Embryonic facial prominence (tissue), 1 donor: Measurements from ENCODE around the gene GRIN2B.

Source experiments
- DNase-seq: peaks from one replicate; pipeline ENCODE4 v3.0.0-alpha.2; 2016; ENCODE audit errors: extremely low spot score

Gene GRIN2B

DNA sequence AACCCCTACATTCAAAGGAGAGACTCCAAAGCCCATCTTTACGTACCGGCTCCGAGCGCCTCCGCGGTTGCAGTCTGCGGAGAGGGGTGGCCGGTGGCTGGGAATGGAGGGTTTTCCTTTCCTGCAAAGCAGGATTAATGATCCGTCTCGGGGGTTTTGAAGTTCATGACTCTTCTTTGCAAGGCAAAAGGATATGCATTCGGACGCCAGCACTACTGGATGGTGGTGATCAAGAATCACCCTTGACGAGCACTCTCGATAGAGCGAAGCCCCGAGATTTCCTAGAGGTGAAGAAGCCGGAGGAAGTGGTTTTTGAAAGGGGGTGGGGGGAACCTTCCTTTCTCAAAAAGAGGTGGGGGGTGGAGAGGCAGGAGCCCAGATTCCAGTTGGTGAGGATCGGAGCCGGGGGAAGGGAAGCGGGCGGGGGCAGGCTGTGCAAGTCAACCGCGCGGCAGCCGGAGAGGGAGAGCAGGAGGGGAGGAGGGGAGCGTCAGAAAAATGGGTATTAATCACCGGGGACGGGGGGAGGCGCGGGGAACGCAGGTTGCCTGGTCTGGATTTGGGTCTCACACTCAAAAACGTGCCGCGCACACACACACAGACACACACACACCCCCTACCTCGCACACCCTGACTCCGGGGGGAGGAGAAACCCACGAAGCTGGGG lies at the start of gene GRIN2B:
TSS of gene GRIN2B (minus strand) at position 307 of the 667 bp plus-strand sequence. CDS start 115,394 bp downstream, outside the sequence.
- DNase-seq, result no peak

DNA sequence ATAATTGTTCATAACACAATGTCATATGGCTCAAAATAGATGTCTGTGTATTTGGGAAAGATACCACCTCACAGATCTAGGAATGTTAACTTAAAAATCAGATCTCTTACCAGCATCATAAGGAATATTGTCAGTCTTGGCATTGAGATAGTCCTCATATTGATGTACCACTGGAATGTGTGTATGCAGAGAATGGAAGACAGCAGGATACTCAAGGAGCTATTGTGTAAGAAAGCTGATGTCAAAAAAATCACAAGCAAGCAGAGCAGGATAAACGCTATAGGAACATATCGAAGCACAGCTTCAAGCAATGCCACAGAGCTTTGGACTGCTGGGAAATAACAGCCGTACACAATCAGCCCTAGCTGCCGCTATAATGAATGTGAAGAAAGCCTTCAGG lies 45.1 kb upstream of the GRIN2B start:
- DNase-seq, result no peak

DNA sequence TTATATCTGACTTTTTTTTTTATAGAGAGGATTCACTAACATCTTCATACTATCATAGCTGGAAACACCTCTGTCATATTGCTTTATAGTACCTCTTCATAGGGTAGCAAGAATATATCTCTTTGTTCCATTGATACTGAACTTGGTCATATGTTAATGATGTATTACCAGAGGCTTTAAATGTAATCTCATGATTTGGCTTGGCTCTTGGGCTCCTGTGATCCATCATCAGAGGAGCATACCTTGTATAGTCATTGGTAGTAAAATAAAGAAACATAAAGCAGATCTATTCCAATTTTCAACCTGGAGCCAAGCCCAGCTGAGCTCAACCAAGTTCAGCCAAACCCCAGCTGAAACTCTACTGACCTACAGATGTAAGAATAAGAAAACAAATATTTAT lies 43.2 kb upstream of the GRIN2B start:
- DNase-seq, result no peak

DNA sequence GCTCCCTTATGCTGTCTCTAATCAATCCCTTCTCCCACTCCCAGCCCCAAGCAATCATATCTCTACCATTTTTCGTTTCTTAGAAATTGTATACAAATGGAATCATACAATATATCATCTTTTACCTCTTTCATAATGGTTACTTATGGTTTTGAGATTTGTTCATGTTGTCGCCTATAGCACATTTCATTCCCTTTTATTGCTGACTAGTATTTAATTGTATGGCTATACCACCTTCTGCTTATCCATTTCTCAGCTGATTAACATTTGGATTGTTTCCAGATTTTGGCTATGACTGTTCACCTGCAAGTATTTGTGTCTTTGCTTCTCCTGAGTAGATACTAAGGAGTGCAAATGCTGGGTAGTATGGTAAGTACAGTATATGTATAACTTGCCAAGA lies 36.7 kb upstream of the GRIN2B start:
- no peak for DNase-seq

DNA sequence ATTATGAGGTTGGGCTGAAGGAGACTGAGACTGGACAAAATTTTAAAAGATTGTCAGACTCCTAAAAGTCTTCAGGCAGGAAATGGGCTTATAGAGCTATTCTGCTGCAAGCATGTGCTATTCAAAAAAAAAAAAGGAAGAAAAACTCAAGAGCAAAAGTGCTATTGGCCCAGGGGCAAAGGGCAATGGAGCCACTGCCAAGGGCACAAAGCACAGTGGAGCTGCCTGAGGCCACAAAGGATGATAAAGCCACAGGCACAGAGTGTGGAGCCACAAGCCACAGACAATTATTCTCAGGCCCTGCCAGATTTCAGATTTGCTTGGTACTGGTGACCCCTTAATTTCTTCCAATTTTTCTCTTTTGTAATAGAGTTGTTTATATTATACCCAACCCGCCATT lies 29.6 kb upstream of the GRIN2B start:
- DNase-seq, result no peak

DNA sequence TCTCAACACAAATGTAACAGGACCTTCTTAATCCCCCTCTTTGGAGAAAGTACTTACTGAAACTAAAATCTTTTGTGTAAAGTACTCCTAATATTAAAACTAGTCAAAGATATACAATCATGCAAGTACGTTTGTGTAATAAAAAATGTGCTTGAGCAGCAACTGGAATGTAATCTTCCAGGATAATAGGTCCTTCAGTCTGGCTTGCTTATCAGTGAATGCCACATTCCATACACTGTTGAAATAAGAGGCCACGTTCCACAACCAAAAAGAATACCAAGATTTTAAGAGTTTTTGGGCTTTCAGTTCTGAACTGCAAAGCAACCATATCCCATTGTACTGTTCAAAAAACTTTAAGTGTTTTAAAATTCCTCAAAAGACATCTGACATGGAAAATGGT lies 26.2 kb upstream of the GRIN2B start:
- no peak for DNase-seq

DNA sequence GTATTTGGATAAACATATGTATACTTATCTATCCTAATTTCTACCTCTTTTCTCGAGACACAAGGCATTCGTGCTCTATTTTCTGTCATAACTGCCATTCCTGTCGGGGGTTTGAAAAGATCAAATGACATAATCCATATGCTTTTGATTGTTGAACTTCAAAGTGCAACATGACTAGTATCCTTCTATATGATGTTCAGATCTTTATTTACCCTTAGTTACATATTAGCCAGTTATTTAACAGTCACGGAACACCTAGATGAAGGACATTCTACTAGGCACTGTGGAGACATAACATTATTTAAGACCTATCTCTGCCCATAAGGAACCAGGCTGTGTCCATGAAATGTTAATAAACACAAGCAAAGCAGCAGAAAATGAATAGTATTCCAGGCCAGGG lies 11.2 kb upstream of the GRIN2B start:
- DNase-seq, result no peak

DNA sequence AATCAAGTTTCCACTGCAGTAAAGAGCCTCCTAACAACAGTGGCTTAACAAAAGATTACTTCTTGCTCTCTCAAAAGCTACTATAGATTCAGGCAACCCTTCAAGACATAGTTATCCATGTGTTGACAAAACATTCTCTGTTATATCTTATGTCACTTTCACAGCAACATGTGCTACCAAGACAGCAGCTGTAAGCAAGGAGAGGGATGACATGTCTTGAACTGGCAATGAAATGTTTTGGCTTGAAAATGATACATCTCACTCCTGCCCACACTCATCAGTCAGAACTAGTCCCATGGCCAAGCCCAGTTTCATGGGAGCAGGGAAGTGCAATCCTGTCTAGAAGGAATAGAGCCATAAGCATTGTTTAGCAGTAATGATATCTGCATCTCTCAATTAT lies 10.7 kb upstream of the GRIN2B start:
- DNase-seq, result no peak

DNA sequence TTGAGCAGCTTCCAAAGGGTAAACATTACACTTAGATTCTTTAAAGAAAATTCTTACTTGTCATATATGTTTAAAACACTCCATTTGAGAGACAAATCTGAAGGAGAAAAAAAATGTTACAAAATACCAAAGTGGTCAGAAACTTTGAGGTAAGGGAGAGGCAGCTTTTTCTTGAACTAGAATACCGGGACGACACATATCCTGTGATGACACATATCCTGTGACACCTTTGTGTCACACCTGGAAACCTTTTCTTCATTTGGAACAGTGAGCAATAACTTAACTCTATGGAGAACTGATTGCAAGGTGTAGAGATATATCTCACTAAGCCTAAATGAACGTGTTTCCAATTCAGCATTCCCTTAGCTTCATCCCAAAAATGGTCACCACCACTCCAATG lies 4.6 kb upstream of the GRIN2B start:
- DNase-seq, result no peak

DNA sequence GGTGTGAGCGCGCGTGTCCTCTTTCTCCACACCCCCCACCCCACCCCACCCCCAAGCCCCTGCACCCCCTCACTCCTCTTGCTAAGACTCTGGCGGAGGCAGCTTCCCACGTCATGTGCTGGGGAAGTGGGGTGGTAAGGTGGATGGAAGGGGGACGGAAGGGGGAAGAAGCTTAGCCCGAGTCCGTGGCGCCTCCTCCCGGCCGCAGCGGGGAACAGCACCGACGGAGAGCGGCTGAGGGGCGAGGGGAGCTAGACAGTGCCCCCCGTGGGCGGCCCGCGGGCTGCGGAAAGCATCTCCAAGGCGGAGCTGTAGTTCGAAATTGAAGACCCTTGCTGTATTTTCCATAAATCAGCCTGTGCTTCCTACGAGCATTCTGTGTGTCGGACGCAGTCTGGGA lies 588 bp upstream of the GRIN2B start:
- DNase-seq, result no peak

DNA sequence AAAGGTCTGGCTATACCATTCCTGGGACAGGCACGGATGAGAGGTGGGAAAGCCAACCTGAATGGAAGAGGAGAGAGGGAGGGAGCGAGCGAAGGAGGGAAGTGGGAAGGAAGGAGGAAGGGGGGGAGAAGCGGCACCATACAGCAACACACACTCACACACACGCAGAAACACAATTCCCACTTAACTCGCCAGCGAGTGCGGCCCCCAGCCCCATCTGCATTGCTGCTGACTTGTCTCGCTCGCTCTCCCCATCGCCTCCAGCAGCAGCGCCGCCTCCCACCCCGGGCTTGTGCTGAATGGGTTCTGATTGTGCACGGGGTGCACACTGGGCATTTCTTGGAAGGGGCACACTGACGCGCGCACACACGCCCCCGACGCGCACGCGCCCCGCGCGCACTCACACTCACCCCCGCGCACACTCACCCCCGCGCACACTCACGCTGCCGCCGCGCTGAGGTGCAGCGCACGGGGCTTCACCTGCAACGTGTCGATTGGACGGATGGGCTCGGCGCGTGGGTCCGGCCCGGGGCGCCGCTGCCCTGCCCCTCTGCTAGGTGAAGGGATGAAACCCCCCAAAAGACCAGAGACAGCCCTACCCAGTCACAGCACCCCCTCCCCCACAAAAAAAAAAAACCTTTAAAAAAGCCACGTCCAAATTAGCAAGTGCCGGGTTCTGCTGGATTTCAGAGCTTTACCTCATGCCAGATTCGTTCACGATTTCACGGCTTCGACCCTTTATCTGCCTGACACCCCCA lies 685 bp downstream of the GRIN2B start:
- DNase-seq, result no peak

DNA sequence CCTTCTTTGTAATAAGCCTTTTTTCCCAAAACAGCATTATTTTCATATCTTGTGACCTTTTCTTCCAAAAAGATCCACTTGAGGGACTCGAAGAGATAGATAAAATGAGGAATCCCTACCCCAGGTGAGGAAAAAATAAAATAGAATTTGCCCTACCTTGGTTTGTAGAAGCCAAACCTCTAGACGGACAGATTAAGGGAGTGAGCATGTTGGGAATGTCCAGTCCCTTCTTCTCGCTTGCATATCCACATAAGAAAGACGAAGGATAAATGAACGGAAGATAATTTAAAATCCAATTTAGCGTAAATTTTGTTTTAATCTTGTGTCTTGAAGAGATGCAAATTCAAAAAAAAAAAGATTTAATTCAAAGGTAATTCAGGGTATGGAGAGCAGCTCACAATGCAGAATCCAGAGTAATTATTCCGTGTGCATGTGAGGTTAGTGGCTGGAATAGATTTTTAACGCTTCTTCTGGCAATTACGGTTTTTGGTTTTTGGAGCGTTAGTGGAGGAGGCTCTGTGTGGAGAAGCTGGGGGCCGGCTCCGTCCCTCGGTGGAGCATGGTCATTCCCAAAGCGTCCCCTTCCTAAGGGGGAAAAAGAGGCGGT lies 1.5 kb downstream of the GRIN2B start:
- DNase-seq, result no peak

DNA sequence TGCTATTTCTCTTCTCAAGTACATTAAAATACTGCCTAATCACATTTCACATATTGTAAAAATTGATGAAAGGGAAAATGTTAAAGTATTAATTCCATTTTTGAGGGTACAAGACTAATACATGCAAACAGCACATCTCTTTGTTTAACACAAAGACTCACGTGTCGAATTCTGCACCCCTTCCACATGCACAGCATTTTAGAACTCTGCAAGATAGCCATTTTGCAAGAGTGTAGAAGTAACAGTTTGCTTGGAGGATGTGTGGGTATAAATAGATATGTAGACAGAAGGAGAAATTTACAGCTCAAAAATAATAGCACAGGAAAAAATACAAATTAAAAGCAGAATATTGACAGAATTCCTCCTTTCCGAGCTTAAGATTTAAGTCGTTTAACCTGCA lies 2.5 kb downstream of the GRIN2B start:
- DNase-seq, result no peak

DNA sequence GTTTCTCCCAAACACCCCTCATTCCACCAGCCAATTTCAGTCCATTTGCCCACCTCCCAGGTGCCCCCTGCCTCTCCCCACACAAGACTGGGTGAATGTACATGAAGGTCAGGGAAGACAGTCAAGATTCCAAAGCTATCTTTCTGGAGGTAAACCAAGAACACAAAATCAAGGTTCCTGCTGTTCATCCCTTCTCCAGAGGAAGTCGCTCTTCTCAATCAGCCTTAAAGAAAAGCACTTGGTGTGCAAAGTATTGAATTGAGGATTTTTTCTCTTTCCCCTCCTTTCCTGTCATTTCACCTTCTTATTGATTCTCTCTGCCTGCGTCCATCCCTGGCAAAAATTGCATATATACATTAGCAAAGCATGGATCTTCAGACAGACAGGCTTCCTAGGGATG lies 4.5 kb downstream of the GRIN2B start:
- no peak for DNase-seq

DNA sequence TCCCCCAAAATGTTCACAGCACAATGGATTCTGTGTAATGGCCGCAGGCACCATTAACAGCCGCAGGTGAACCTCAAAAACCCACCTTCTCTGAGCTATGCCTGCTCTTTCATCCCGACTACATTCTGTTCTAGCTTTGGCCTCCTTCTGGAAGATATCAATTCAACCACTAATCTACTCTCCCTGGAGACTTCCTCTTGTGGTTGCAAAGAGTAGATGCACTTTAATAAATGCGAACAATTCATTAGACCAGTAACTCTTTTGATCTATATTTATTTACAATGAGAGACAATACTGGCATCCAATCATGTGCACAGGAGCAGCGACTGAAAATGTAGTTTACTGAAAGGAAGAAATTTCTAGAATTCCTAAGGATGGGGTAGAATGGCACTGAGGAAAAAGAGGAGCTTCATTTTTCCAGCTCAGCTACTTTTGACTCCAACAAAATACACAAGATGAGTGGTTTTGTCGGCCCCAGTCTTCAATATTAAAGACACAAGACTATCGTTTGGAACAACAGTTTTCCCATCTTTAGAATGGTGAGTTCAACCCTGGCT lies 5.3 kb downstream of the GRIN2B start:
- no peak for DNase-seq

DNA sequence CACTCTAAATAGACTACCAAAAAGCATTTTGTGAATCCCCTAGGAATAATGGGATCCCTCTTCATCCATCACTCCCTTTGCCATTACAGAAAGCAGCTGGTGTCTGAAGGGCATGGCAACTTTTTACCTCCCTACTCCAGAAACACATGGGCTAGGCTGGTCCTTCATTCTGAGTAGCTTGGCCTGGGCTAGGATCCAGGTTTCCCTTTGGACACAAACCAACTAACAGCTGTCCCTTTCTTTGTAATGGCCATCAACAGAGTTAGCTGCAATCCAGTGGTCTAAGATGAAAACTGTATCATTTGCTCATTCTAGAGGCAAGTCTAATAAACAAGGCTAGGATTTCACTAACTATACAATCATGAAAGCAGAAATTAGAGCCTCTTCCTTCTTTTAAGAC lies 7.4 kb downstream of the GRIN2B start:
- no peak for DNase-seq

DNA sequence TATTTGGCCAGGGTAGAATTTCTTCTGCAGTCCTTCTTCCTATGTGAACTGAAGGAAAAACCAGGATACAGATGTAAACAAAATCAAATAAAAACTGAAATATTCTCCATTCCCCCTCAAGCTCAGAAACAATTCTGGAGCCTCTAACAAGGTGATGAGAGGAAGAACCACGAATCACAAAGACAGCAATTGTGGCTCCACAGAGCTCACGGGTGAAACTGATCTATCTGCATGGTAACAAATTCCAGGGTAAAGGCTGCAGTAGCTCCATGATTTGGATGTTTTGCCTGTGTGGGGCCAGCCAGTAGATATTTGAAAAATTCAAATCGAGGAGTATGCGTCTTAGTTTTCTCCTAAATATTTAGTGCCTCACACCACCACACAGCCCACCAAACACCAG lies 10.6 kb downstream of the GRIN2B start:
- no peak for DNase-seq

DNA sequence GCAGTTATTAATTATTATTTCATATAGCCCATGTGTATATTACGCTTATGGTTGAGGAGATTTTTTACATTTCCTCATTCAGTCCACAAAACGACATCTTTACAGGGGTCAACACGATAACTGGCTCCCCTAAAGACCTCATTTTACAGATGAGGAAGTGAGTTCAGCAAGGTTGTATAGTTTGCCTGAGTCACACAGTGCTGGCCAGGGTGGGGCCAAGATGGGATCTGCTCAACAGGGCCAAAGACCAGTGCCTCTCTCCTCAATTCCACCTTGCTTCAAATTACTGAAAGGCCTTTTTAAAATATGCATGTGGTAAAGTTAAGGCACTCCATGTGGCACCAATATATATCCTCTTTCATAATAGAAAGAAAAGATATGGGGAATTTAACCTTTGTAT lies 13.1 kb downstream of the GRIN2B start:
- DNase-seq, result no peak

DNA sequence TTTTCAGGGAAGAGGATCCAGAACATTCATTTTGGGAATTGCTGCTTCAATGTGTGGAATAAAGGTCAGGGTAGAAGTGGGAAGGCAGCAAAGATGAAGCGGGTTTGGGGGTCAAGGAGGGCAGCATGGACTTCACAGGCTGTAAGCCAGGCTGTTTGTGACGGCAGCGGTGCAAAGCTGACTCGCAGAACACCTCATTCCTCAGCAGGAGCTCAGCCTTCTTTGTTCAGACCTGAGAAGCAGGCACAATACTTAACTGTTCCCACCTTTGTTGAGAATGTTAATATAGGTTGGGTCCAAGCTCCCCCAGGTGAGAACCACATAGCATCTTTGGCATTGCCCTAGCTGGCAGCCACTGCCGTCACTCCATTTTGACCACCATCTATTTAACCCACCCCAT lies 16.7 kb downstream of the GRIN2B start:
- DNase-seq, result no peak

DNA sequence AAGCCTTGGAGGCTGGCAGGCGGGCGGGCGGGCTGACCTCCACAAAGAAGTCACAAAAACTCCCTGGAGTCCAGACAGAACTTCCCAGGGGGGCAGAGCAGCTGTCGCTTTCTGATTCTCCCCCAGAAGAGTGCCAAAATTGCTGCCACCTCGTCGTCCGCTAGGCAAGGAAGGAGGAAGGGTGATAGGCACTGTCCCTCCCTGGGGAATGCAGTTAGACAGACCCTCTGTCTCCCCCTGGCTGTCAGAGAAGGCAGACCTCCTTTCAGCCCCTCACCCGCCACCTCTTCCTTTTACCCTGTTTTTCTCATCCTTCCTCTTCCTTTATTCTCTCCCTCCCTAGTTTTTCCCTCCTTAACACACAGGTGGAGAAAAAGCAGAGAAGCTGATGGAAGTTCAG lies 18.7 kb downstream of the GRIN2B start:
- no peak for DNase-seq

DNA sequence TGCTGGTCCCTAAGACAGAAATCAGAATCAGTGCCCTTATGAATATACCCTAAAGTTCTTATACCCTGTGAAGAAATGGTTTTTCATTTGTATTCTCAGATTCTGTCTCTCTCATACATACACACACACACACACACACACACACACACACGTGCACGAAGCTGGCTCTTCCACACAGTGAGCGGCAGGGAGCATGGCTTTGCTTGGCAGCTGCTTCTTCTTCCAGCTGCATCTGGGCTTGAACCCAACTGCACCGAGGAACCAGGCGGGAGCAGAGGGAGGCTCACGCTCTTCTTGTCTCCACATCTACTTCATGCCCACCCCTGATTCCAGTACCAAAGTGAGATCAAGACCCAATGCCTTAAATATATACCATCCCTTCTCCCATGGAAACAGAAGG lies 19.4 kb downstream of the GRIN2B start:
- DNase-seq, result no peak

DNA sequence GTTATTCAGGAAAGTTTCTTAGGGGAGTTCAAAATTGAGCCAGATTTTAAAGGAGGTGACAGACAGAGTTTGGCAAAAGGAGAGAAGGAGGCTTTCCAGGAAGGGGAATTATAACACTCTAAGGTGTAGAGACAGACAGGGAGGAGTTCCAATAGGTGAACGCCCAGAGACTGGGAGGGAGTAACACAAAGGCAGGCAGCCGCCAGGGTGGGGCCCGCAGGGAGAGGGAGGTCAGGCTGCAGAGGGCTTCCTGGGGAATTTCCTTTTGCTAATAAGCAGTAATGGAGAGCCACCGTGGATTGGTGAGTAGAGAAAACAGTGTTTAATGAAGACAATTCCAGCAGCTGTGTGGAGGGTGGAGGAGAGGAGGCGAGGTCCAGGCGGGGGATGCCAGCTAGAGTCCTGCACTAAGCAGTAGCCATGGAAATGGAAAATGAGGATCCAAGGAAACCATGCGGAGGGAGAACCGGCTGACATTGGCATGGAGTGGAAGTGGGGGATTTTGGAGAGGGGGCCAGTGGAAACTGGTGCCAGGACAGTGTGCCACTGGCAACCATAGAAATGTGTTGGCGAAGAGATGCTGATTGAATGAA lies 22.2 kb downstream of the GRIN2B start:
- DNase-seq, result no peak

DNA sequence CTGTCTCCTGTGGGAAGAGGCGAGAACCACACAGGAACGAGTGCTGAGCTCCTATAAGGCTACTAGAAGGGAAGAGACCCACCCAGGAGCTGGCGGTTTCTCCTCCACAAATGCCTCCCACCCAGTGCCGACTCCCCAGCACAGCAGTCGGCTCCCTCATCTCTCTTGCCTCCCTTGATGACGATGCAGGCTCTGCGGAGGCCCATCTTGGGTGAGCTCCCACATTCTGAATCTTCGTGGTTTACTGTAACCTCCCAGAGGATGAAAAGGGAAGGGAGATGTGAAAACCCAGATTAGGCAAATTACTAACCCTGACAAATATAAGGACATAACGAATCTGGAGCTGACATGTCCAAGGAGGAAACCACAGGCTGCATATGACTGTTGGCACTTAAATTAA lies 23.8 kb downstream of the GRIN2B start:
- no peak for DNase-seq
